Panc1 (cell line): ENCODE results near the gene ADRM1.

Source experiments
- TCF7L2 ChIP-seq: IDR thresholded peaks from 2 replicates; pipeline ENCODE4 v1.6.1; 2011; ENCODE audit warnings: mild to moderate bottlenecking, low read depth, low read length, inconsistent platforms
- TF ChIP-seq, protein P1 (sequence below): fragments of 450-650 bp; IDR thresholded peaks from 2 replicates; pipeline ENCODE4 v1.5.1; 2017; ENCODE audit warnings: mild to moderate bottlenecking

DNA sequence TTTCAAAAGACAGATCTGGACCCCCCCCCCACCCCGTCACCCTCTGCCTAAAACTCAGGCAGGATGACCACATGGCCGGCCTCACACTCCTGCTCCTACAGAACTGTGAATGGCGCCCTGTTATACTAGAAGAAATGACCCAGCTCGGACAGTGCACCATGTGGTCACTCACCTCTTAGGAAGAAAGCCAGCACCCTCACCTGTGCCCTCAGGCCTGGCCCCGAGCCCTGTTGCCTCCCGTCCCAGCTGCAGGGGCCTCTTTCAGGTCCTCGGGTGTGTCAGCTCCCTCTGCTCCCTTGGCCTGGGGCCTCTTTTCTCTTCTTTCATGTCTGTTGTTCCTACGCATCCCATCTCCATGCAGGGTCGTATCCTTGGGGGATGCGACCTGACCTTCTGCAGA lies 40.7 kb upstream of the ADRM1 start:
- no peak for TF ChIP-seq TCF7L2
- TF ChIP-seq, protein P1, sequence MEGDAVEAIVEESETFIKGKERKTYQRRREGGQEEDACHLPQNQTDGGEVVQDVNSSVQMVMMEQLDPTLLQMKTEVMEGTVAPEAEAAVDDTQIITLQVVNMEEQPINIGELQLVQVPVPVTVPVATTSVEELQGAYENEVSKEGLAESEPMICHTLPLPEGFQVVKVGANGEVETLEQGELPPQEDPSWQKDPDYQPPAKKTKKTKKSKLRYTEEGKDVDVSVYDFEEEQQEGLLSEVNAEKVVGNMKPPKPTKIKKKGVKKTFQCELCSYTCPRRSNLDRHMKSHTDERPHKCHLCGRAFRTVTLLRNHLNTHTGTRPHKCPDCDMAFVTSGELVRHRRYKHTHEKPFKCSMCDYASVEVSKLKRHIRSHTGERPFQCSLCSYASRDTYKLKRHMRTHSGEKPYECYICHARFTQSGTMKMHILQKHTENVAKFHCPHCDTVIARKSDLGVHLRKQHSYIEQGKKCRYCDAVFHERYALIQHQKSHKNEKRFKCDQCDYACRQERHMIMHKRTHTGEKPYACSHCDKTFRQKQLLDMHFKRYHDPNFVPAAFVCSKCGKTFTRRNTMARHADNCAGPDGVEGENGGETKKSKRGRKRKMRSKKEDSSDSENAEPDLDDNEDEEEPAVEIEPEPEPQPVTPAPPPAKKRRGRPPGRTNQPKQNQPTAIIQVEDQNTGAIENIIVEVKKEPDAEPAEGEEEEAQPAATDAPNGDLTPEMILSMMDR, result no peak
